Liver (tissue), 9 donors: Measurements from ENCODE around the gene FMN1. TPM values are rescaled to one million over a fixed set of nuclear protein-coding genes. Genes with fewer than 3 reads are reported as not detected.

Source experiments
- DNase-seq: peaks from one replicate; pipeline ENCODE4 v3.0.0-alpha.2; 2017; ENCODE audit warnings: low spot score
- H3K27ac ChIP-seq, 2 donors: one replicate each; pipeline ENCODE4 v1.7.0; 2013; ENCODE audit warnings: inconsistent platforms in 2 of 2, low read length in 2 of 2, control low read depth in 1 of 2, low read depth in 1 of 2, mild to moderate bottlenecking in 1 of 2
- H3K27me3 ChIP-seq, 4 donors: one replicate each; pipeline versions ENCODE4 v1.6.1 to v1.7.0; 2013; ENCODE audit warnings: low read length in 3 of 4, inconsistent platforms in 1 of 4, mild to moderate bottlenecking in 1 of 4, moderate library complexity in 1 of 4; ENCODE audit not compliant: control insufficient read depth in 4 of 4, insufficient read depth in 4 of 4
- H3K36me3 ChIP-seq, 4 donors: one replicate each; pipeline versions ENCODE4 v1.6.1 to v1.7.0; 2013; ENCODE audit warnings: low read length in 3 of 4, mild to moderate bottlenecking in 3 of 4, low read depth in 1 of 4, moderate library complexity in 1 of 4; ENCODE audit not compliant: control insufficient read depth in 4 of 4, insufficient read depth in 3 of 4
- H3K4me1 ChIP-seq, 4 donors: one replicate each; pipeline versions ENCODE4 v1.6.1 to v1.7.0; 2013; ENCODE audit warnings: low read length in 3 of 4, mild to moderate bottlenecking in 3 of 4, moderate library complexity in 1 of 4; ENCODE audit not compliant: control insufficient read depth in 4 of 4, insufficient read depth in 4 of 4
- H3K4me3 ChIP-seq, 3 donors: one replicate each; pipeline versions ENCODE4 v1.6.1 to v1.7.0; 2013; ENCODE audit warnings: low read length in 3 of 3, control low read depth in 1 of 3, low read depth in 1 of 3, mild to moderate bottlenecking in 1 of 3
- H3K9ac ChIP-seq, 2 donors: one replicate each; pipeline ENCODE4 v1.7.0; 2013; ENCODE audit warnings: low read length in 2 of 2, mild to moderate bottlenecking in 2 of 2, moderate library complexity in 2 of 2, control low read depth in 1 of 2, low read depth in 1 of 2
- H3K9me3 ChIP-seq, 4 donors: one replicate each; pipeline versions ENCODE4 v1.6.1 to v1.7.0; 2013; ENCODE audit warnings: low read length in 3 of 4; ENCODE audit not compliant: control insufficient read depth in 4 of 4
- ATF3 ChIP-seq: IDR thresholded peaks from 2 replicates; pipeline ENCODE4 v1.6.1; 2016; ENCODE audit warnings: antibody characterized with exemption
- CTCF ChIP-seq: fragments of 150-350 bp; IDR thresholded peaks from 2 replicates; pipeline ENCODE4 v1.5.1; 2017; ENCODE audit warnings: improper control_type of control experiment, low read depth, low read length; ENCODE audit not compliant: missing input control
- EGR1 ChIP-seq, 2 donors: IDR thresholded peaks; 2 replicates each; pipeline ENCODE4 v1.6.1; 2016 to 2018; ENCODE audit warnings: antibody characterized with exemption in 2 of 2, low read depth in 2 of 2
- FOXA1 ChIP-seq: IDR thresholded peaks from 2 replicates; pipeline ENCODE4 v1.6.1; 2016; ENCODE audit warnings: antibody characterized with exemption
- FOXA2 ChIP-seq: IDR thresholded peaks from 2 replicates; pipeline ENCODE4 v1.6.1; 2016; ENCODE audit warnings: antibody characterized with exemption
- GABPA ChIP-seq, 2 donors: IDR thresholded peaks in 1 of 2; conservative IDR thresholded peaks in 1 of 2; 2 replicates each; pipeline ENCODE4 v1.6.1; 2016; ENCODE audit warnings: antibody characterized with exemption in 2 of 2, mild to moderate bottlenecking in 1 of 2, moderate library complexity in 1 of 2
- HNF4A ChIP-seq, 2 donors: conservative IDR thresholded peaks; 2 replicates each; pipeline ENCODE4 v1.6.1; 2016; ENCODE audit warnings: antibody characterized with exemption in 2 of 2, mild to moderate bottlenecking in 2 of 2
- HNF4G ChIP-seq: IDR thresholded peaks from 2 replicates; pipeline ENCODE4 v1.6.1; 2016; ENCODE audit warnings: antibody characterized with exemption
- JUND ChIP-seq, 2 donors: IDR thresholded peaks; 2 replicates each; pipeline ENCODE4 v1.6.1; 2016; ENCODE audit warnings: antibody characterized with exemption in 2 of 2
- MAX ChIP-seq: IDR thresholded peaks from 2 replicates; pipeline ENCODE4 v1.6.1; 2016; ENCODE audit warnings: antibody characterized with exemption
- NR2F2 ChIP-seq: IDR thresholded peaks from 2 replicates; pipeline ENCODE4 v1.6.1; 2016; ENCODE audit warnings: antibody characterized with exemption
- RAD21 ChIP-seq, 2 donors: IDR thresholded peaks; 2 replicates each; pipeline ENCODE4 v1.6.1; 2016; ENCODE audit warnings: antibody characterized with exemption in 2 of 2, mild to moderate bottlenecking in 2 of 2
- REST ChIP-seq: IDR thresholded peaks from 2 replicates; pipeline ENCODE4 v1.6.1; 2016; ENCODE audit warnings: antibody characterized with exemption, mild to moderate bottlenecking
- RXRA ChIP-seq, 2 donors: IDR thresholded peaks; 2 replicates each; pipeline ENCODE4 v1.6.1; 2017 to 2018; ENCODE audit warnings: antibody characterized with exemption in 2 of 2, mild to moderate bottlenecking in 1 of 2
- SP1 ChIP-seq: IDR thresholded peaks from 2 replicates; pipeline ENCODE4 v1.6.1; 2018; ENCODE audit warnings: antibody characterized with exemption, mild to moderate bottlenecking
- TAF1 ChIP-seq: conservative IDR thresholded peaks from 2 replicates; pipeline ENCODE4 v1.6.1; 2016; ENCODE audit warnings: antibody characterized with exemption, mild to moderate bottlenecking
- ZBTB33 ChIP-seq: IDR thresholded peaks from 2 replicates; pipeline ENCODE4 v1.6.1; 2016; ENCODE audit warnings: antibody characterized with exemption
- WGBS: extraction: QIAGEN DNeasy Blood & Tissue Kit; methylation state at CpG from one replicate; pipeline ENCODE4 v1.1.7; 2013; 5-methylcytosine and 5-hydroxymethylcytosine counted together
- polyA plus RNA-seq, 2 donors: library from polyadenylated mRNA; stranded (reverse) in 1 of 2; unstranded in 1 of 2; fragments of 200-250 nt in 1 of 2; fragments of >200 nt in 1 of 2; fragmentation: Nextera tagmentation in 1 of 2; extraction: Ambion mirVana in 1 of 2; gene quantifications; one replicate each; pipeline versions ENCODE4 v1.2.1 to v1.2.3, GENCODE V29; 2013 to 2015
- total RNA-seq, 2 donors: library from RNA; depleted of rRNA; stranded (reverse); fragments of >200 nt; gene quantifications; one replicate each; pipeline ENCODE4 v1.2.3, GENCODE V29; 2014
- donor health status: healthy.
- donor health status: healthy.
- donor health status: healthy.
- donor health status: healthy.
- donor health status: healthy.

FMN1 gene
- total and polyA plus RNA-seq, 4 donors: 0.21 to 5.4 (median 0.53) TPM

GRCh38 chr15:32781781-32782180 lies 412.7 kb downstream of the FMN1 start:
- WGBS: 85% methylated on average over 3 of the region's 3 CpGs
- H3K4me3 ChIP-seq: no peak overlapping the region
- H3K4me1 ChIP-seq: no peaks in the 10 kb centered on the region
- H3K27ac ChIP-seq: no peak overlapping the region
- no peaks in the 10 kb centered on the region for H3K9me3 ChIP-seq
- no peak for DNase-seq
- no peak for TF ChIP-seq GABPA (IDR thresholded peaks at IDR 0.05 in 1 of 2, conservative IDR thresholded peaks at IDR 0.05 in 1 of 2)
- no peak for TF ChIP-seq SP1
- TF ChIP-seq HNF4A (conservative IDR thresholded peaks at IDR 0.05): no peak
- no peak for TF ChIP-seq JUND (IDR thresholded peaks at IDR 0.05)
- TF ChIP-seq EGR1 (IDR thresholded peaks at IDR 0.05; ENCODE audit: low read depth in 2 of 2): no peak
- TF ChIP-seq FOXA1: no peak
- no peak for TF ChIP-seq RXRA (IDR thresholded peaks at IDR 0.05)
- no peak for TF ChIP-seq CTCF
- no peak for TF ChIP-seq REST
- TF ChIP-seq HNF4G: no peak
- TF ChIP-seq ZBTB33: no peak
- TF ChIP-seq ATF3: no peak
- no peak for TF ChIP-seq RAD21 (IDR thresholded peaks at IDR 0.05)
- no peaks in the 10 kb centered on the region for H3K36me3 ChIP-seq
- no peak overlapping the region for H3K9ac ChIP-seq
- H3K27me3 ChIP-seq: peaks cover 0 to 3% (median 0%) of the 10 kb centered on the region in 4 donors

GRCh38 chr15:32778391-32779176 lies 415.9 kb downstream of the FMN1 start:
- Histone ChIP-seq H3K27ac (no peak overlapping the region), H3K36me3 (no peaks in the 10 kb centered on the region), H3K4me3 (no peak overlapping the region), H3K4me1 (no peaks in the 10 kb centered on the region), H3K9ac (no peak overlapping the region), H3K27me3 (peaks cover 0 to 3% (median 0%) of the 10 kb centered on the region in 4 donors), H3K9me3 (no peaks in the 10 kb centered on the region)
- 85% methylated on average over 4 of the region's 4 CpGs for WGBS
- DNase-seq: no peak
- TF ChIP-seq JUND (IDR thresholded peaks at IDR 0.05) (no peak), ZBTB33 (no peak), FOXA2 (no peak), GABPA (IDR thresholded peaks at IDR 0.05 in 1 of 2, conservative IDR thresholded peaks at IDR 0.05 in 1 of 2) (no peak), ATF3 (no peak), MAX (no peak), CTCF (no peak), HNF4A (conservative IDR thresholded peaks at IDR 0.05) (no peak), RXRA (IDR thresholded peaks at IDR 0.05) (no peak), SP1 (no peak), RAD21 (IDR thresholded peaks at IDR 0.05) (no peak), FOXA1 (no peak), HNF4G (no peak), EGR1 (IDR thresholded peaks at IDR 0.05; ENCODE audit: low read depth in 2 of 2) (no peak), NR2F2 (no peak), TAF1 (no peak)
